IPS-15b (cell line): ENCODE measurements around the gene APLP2.
"Not testable (repeated sequence)": the region's sequence is repeated elsewhere in the genome, so short reads cannot be mapped to it uniquely, and the experiment has no call there.

ENCODE experiments used
- H3K27me3 ChIP-seq: one replicate; pipeline ENCODE4 v1.6.1; 2013; ENCODE audit warnings: low read length; ENCODE audit not compliant: control insufficient read depth, insufficient read depth
- H3K36me3 ChIP-seq: one replicate; pipeline ENCODE4 v1.6.1; 2013; ENCODE audit warnings: low read length; ENCODE audit not compliant: control insufficient read depth, insufficient read depth
- H3K4me1 ChIP-seq: one replicate; pipeline ENCODE4 v1.6.1; 2013; ENCODE audit warnings: mild to moderate bottlenecking, low read length; ENCODE audit not compliant: control insufficient read depth, insufficient read depth
- H3K4me3 ChIP-seq: one replicate; pipeline ENCODE4 v1.5.1; 2013; ENCODE audit warnings: low read depth, low read length
- H3K9ac ChIP-seq: one replicate; pipeline ENCODE4 v1.6.1; 2013; ENCODE audit warnings: low read depth, mild to moderate bottlenecking, low read length
- H3K9me3 ChIP-seq: one replicate; pipeline ENCODE4 v1.6.1; 2013; ENCODE audit warnings: mild to moderate bottlenecking, low read length; ENCODE audit not compliant: control insufficient read depth, insufficient read depth

APLP2 gene

GRCh38 chr11:130077671-130078070, 8.0 kb downstream of the APLP2 start:
- H3K36me3 ChIP-seq: no peaks in the 10 kb centered on the region
- no peaks in the 10 kb centered on the region for H3K9me3 ChIP-seq
- no peaks in the 10 kb centered on the region for H3K27me3 ChIP-seq
- H3K4me3 ChIP-seq: no peak overlapping the region
- no peak overlapping the region for H3K9ac ChIP-seq
- H3K4me1 ChIP-seq: peaks cover 3% of the 10 kb centered on the region

- Histone ChIP-seq H3K4me3 (no peak overlapping the region), H3K9ac (no peak overlapping the region), H3K27me3 (no peaks in the 10 kb centered on the region), H3K9me3 (no peaks in the 10 kb centered on the region), H3K36me3 (no peaks in the 10 kb centered on the region), H3K4me1 (peaks cover 3% of the 10 kb centered on the region)
Measured at GRCh38 chr11:130078080-130078479, 8.4 kb downstream of the APLP2 start.

- H3K27me3 ChIP-seq: no peaks in the 10 kb centered on the region
- H3K4me3 ChIP-seq: no peak overlapping the region
- H3K9ac ChIP-seq: no peak overlapping the region
- H3K4me1 ChIP-seq: peaks cover 8% of the 10 kb centered on the region
- peaks cover 7% of the 10 kb centered on the region for H3K9me3 ChIP-seq
- H3K36me3 ChIP-seq: peaks cover 6% of the 10 kb centered on the region
Measured at GRCh38 chr11:130085671-130086290, 16.1 kb downstream of the APLP2 start.

GRCh38 chr11:130086669-130087068, 17.0 kb downstream of the APLP2 start:
- Histone ChIP-seq H3K4me1 (peaks cover 8% of the 10 kb centered on the region), H3K27me3 (no peaks in the 10 kb centered on the region), H3K9me3 (peaks cover 7% of the 10 kb centered on the region), H3K36me3 (peaks cover 6% of the 10 kb centered on the region), H3K4me3 (no peak overlapping the region), H3K9ac (no peak overlapping the region)

GRCh38 chr11:130087294-130087926, 17.7 kb downstream of the APLP2 start:
- Histone ChIP-seq H3K4me1 (peaks cover 8% of the 10 kb centered on the region), H3K4me3 (no peak overlapping the region), H3K36me3 (peaks cover 6% of the 10 kb centered on the region)

GRCh38 chr11:130088217-130088616, 18.5 kb downstream of the APLP2 start:
- no peak overlapping the region for H3K4me3 ChIP-seq
- no peak overlapping the region for H3K9ac ChIP-seq
- no peaks in the 10 kb centered on the region for H3K27me3 ChIP-seq
- peaks cover 6% of the 10 kb centered on the region for H3K36me3 ChIP-seq
- H3K4me1 ChIP-seq: peaks cover 8% of the 10 kb centered on the region
- peaks cover 7% of the 10 kb centered on the region for H3K9me3 ChIP-seq

More at GRCh38 chr11:130087294-130087926, 17.7 kb downstream of the APLP2 start:
- Histone ChIP-seq H3K9ac (no peak overlapping the region), H3K9me3 (peaks cover 7% of the 10 kb centered on the region), H3K27me3 (no peaks in the 10 kb centered on the region)

- no peak overlapping the region for H3K4me3 ChIP-seq
- H3K36me3 ChIP-seq: peaks cover 6% of the 10 kb centered on the region
- no peaks in the 10 kb centered on the region for H3K27me3 ChIP-seq
- peaks cover 7% of the 10 kb centered on the region for H3K9me3 ChIP-seq
- H3K4me1 ChIP-seq: peaks cover 8% of the 10 kb centered on the region
- H3K9ac ChIP-seq: no peak overlapping the region
Measured at GRCh38 chr11:130088919-130089673, 19.4 kb downstream of the APLP2 start.

GRCh38 chr11:130089674-130090073, 20.0 kb downstream of the APLP2 start:
- no peaks in the 10 kb centered on the region for H3K27me3 ChIP-seq
- H3K36me3 ChIP-seq: peaks cover 6% of the 10 kb centered on the region
- H3K4me3 ChIP-seq: no peak overlapping the region
- H3K9ac ChIP-seq: no peak overlapping the region
- H3K4me1 ChIP-seq: peaks cover 8% of the 10 kb centered on the region
- H3K9me3 ChIP-seq: peaks cover 7% of the 10 kb centered on the region

GRCh38 chr11:130090517-130090916, 20.8 kb downstream of the APLP2 start:
- H3K4me3 ChIP-seq, H3K4me1 ChIP-seq, H3K36me3 ChIP-seq, H3K9ac ChIP-seq, H3K27me3 ChIP-seq, H3K9me3 ChIP-seq: not testable (repeated sequence)

GRCh38 chr11:130091169-130091568, 21.5 kb downstream of the APLP2 start:
- not testable (repeated sequence) for H3K27me3 ChIP-seq, H3K9me3 ChIP-seq, H3K36me3 ChIP-seq, H3K4me1 ChIP-seq, H3K9ac ChIP-seq, H3K4me3 ChIP-seq

GRCh38 chr11:130092661-130093060, 23.0 kb downstream of the APLP2 start:
- peaks cover 6% of the 10 kb centered on the region for H3K36me3 ChIP-seq
- H3K27me3 ChIP-seq: no peaks in the 10 kb centered on the region
- no peak overlapping the region for H3K9ac ChIP-seq
- no peak overlapping the region for H3K4me3 ChIP-seq
- H3K9me3 ChIP-seq: peaks cover 7% of the 10 kb centered on the region
- H3K4me1 ChIP-seq: no peaks in the 10 kb centered on the region

GRCh38 chr11:130094614-130095013, 24.9 kb downstream of the APLP2 start:
- no peak overlapping the region for H3K4me3 ChIP-seq
- no peaks in the 10 kb centered on the region for H3K27me3 ChIP-seq
- no peaks in the 10 kb centered on the region for H3K4me1 ChIP-seq
- peaks cover 3% of the 10 kb centered on the region for H3K36me3 ChIP-seq
- no peak overlapping the region for H3K9ac ChIP-seq
- peaks cover 1% of the 10 kb centered on the region for H3K9me3 ChIP-seq
